K562 (cell line): ENCODE measurements around the gene ZNF546. TPM values are rescaled to one million over a fixed set of nuclear protein-coding genes. Genes with fewer than 3 reads are reported as not detected.

ENCODE experiments used
- ATAC-seq: fragments of 200-7000 bp; cut with Tn5 transposase; 3 replicates; pipeline ENCODE4 v1.9.1; 2020; ENCODE audit warnings: moderate library complexity
- BruUV-seq: library from RNA; stranded (reverse); fragments of 400-500 nt; replicated peaks from 2 replicates; lab custom pipeline; 2021; lab: Mats Ljungman, UMichigan
- CTCF ChIA-PET: fragments of 300-600 bp; formaldehyde crosslinking; extraction: SDS; loops from one replicate; lab custom pipeline; 2021; ENCODE audit warnings: low intra/inter-chr PET ratio; lab: Yijun Ruan, JAX
- POLR2A ChIA-PET: fragments of 300-600, 350-650 bp; sonication (Branson Sonifier 250); formaldehyde crosslinking; extraction: SDS; loops from one replicate; lab custom pipeline; 2021; ENCODE audit warnings: antibody characterized with exemption, inconsistent platforms; lab: Yijun Ruan, JAX
- DNase-seq, 4 experiments: peaks; one replicate each; pipeline versions ENCODE4 v3.0.0 to v3.0.0-alpha.2; 2011 to 2018; ENCODE audit warnings: low spot score in 3 of 4, mixed read lengths in 3 of 4; ENCODE audit errors: extremely low read depth in 1 of 4
- FAIRE-seq: peaks from 2 replicates; lab custom pipeline; 2011; peaks lifted over from hg19 to GRCh38; lab: Jason Lieb, UNC
- H2AFZ ChIP-seq: 2 replicates; pipeline ENCODE4 v1.6.0; 2011; ENCODE audit warnings: low read depth, low read length, control low read depth, inconsistent platforms
- H3K27ac ChIP-seq: fragments of 200-600 bp; 3 replicates; pipeline ENCODE4 v1.8.0; 2011; ENCODE audit warnings: low read depth, mild to moderate bottlenecking, control low read depth, inconsistent platforms, low read length, moderate library complexity, mixed read lengths; ENCODE audit errors: extremely low read depth
- H3K27me3 ChIP-seq, 2 experiments: fragments of 300-600 bp in 1 of 2; 2 replicates in 1 of 2; 3 replicates in 1 of 2; pipeline versions ENCODE4 v1.6.0 to v1.8.0; 2011; ENCODE audit warnings: inconsistent platforms in 2 of 2, low read length in 2 of 2, mild to moderate bottlenecking in 1 of 2, mixed read lengths in 1 of 2, moderate library complexity in 1 of 2; ENCODE audit not compliant: control insufficient read depth in 2 of 2, insufficient read depth in 2 of 2
- H3K36me3 ChIP-seq: fragments of 300-600 bp; 3 replicates; pipeline ENCODE4 v1.8.0; 2011; ENCODE audit warnings: mild to moderate bottlenecking, low read length, inconsistent platforms; ENCODE audit not compliant: control insufficient read depth, insufficient read depth
- H3K4me1 ChIP-seq, 2 experiments: fragments of 200-600 bp in 1 of 2; replicated peaks in 1 of 2; 2 replicates in 1 of 2; 3 replicates in 1 of 2; pipeline versions ENCODE4 v1.5.1 to v1.8.0; 2011; ENCODE audit warnings: inconsistent platforms in 2 of 2, low read length in 2 of 2, mild to moderate bottlenecking in 1 of 2, mixed read lengths in 1 of 2, moderate library complexity in 1 of 2; ENCODE audit not compliant: control insufficient read depth in 2 of 2, insufficient read depth in 2 of 2
- H3K4me2 ChIP-seq: 2 replicates; pipeline ENCODE4 v1.6.1; 2011; ENCODE audit warnings: low read length, control low read depth, inconsistent platforms, mixed read lengths; ENCODE audit not compliant: insufficient read depth
- H3K4me3 ChIP-seq: fragments of 200-600 bp; sonication (generic), shearing (Covaris generic); 2 replicates; pipeline ENCODE4 v1.5.1; 2016; ENCODE audit warnings: control low read depth, inconsistent platforms
- H3K79me2 ChIP-seq: fragments of 200-600 bp; 3 replicates; pipeline ENCODE4 v1.8.0; 2011; ENCODE audit warnings: low read length, inconsistent platforms; ENCODE audit not compliant: control insufficient read depth, insufficient read depth
- H3K9ac ChIP-seq, 2 experiments: 2 replicates each; pipeline versions ENCODE4 v1.6.0 to v1.6.1; 2011; ENCODE audit warnings: low read depth in 2 of 2, low read length in 2 of 2, control low read depth in 1 of 2, inconsistent platforms in 1 of 2, mild to moderate bottlenecking in 1 of 2, mixed read lengths in 1 of 2; ENCODE audit not compliant: insufficient read depth in 1 of 2
- H3K9me1 ChIP-seq: one replicate; pipeline ENCODE4 v1.6.0; 2011; ENCODE audit warnings: inconsistent platforms, mild to moderate bottlenecking, low read length, moderate library complexity; ENCODE audit not compliant: control insufficient read depth, insufficient read depth
- H3K9me3 ChIP-seq: replicated peaks from 2 replicates; pipeline ENCODE4 v1.5.1; 2011; ENCODE audit warnings: low read depth, low read length, inconsistent platforms; ENCODE audit not compliant: control insufficient read depth, insufficient read depth
- H4K20me1 ChIP-seq: replicated peaks from 2 replicates; pipeline ENCODE4 v1.6.1; 2011; ENCODE audit warnings: low read length, inconsistent platforms, mixed read lengths; ENCODE audit not compliant: control insufficient read depth, insufficient read depth
- CEBPZ ChIP-seq: fragments of 150-350 bp; IDR thresholded peaks from 2 replicates; pipeline ENCODE4 v1.6.1; 2014; ENCODE audit warnings: low read depth, mild to moderate bottlenecking, low read length, borderline replicate concordance
- CHD1 ChIP-seq: fragments of 200-600 bp; sonication (generic); IDR thresholded peaks from one replicate; pipeline ENCODE4 v1.6.1; 2012; ENCODE audit warnings: mild to moderate bottlenecking, moderate library complexity, low read length, inconsistent platforms
- DPF2 ChIP-seq: fragments of 450-650 bp; IDR thresholded peaks from 2 replicates; pipeline ENCODE4 v1.6.1; 2016
- FOS ChIP-seq: IDR thresholded peaks from 3 replicates; pipeline ENCODE4 v1.6.1; 2011; ENCODE audit not compliant: insufficient read length; ENCODE audit errors: extremely low read depth
- FOXO4 ChIP-seq: fragments of 450-650 bp; formaldehyde crosslinking; IDR thresholded peaks from 2 replicates; pipeline ENCODE4 v1.4.0; 2020; ENCODE audit warnings: mild to moderate bottlenecking, moderate library complexity
- MTA2 ChIP-seq: fragments of 450-650 bp; IDR thresholded peaks from 2 replicates; pipeline ENCODE4 v1.6.1; 2016; ENCODE audit warnings: low read depth
- PKNOX1 ChIP-seq: fragments of 450-650 bp; IDR thresholded peaks from 2 replicates; pipeline ENCODE4 v1.6.1; 2016
- ZKSCAN3 ChIP-seq: fragments of 250-450 bp; sonication (Bioruptor Pico); IDR thresholded peaks from 2 replicates; pipeline ENCODE4 v1.4.0; 2020
- ZNF175 ChIP-seq: fragments of 200-800 bp; sonication (Bioruptor generic); IDR thresholded peaks from 2 replicates; pipeline ENCODE4 v1.6.1; 2016; ENCODE audit warnings: low read depth, mild to moderate bottlenecking, missing genetic modification characterization, missing compliant biosample characterization
- WGBS: fragments of 100-300 bp; shearing (Covaris generic); methylation state at CpG from one replicate; pipeline ENCODE4 v1.1.6; 2016; ENCODE audit warnings: low coverage, mixed read lengths; ENCODE audit not compliant: insufficient coverage; ENCODE audit errors: missing lambda C conversion rate; 5-methylcytosine and 5-hydroxymethylcytosine counted together
- in situ Hi-C: fragments of 300-500 bp; cut with MboI; formaldehyde crosslinking; loops from 4 replicates; pipeline ENCODE4 v1.15.0; 2018; ENCODE audit warnings: inconsistent platforms, mixed read lengths
- intact Hi-C: fragments of 100-400 bp; cut with micrococcal nuclease; formaldehyde crosslinking; loops from 2 replicates; pipeline ENCODE4 v1.14.2; 2022
- polyA plus RNA-seq, 8 experiments: library from polyadenylated mRNA; depleted of rRNA in 4 of 8; stranded (reverse) in 5 of 8; unstranded in 3 of 8; fragments of >200 nt; fragmentation: Nextera tagmentation in 2 of 8; fragmentation: Illumina TruSeq in 1 of 8; extraction: Ambion mirVana in 2 of 8; extraction: Trizol in 1 of 8; gene quantifications; 2 replicates each; pipeline versions ENCODE4 v1.2.1 to v1.2.3, GENCODE V29; 2011 to 2014; ENCODE audit warnings: inconsistent platforms in 1 of 8, missing spikeins in 1 of 8
- total RNA-seq, 7 experiments: library from RNA; depleted of rRNA in 6 of 7; stranded (reverse); fragments of >200 nt in 6 of 7; fragmentation: Illumina TruSeq in 2 of 7; extraction: Trizol in 2 of 7; gene quantifications; 2 replicates each; pipeline versions ENCODE4 v1.2.1 to v1.2.3, GENCODE V29; 2011 to 2021; ENCODE audit warnings: low replicate concordance in 1 of 7
- TF ChIP-seq, protein P1 (sequence below), 2 experiments: fragments of 450-650 bp; IDR thresholded peaks; 2 replicates each; pipeline ENCODE4 v1.6.1; 2018; ENCODE audit warnings: mild to moderate bottlenecking in 2 of 2, low read depth in 1 of 2; ENCODE audit not compliant: partially characterized antibody in 2 of 2
- TF ChIP-seq, protein P2 (sequence below), 2 experiments: fragments of 450-650 bp in 1 of 2; sonication (generic) in 1 of 2; formaldehyde crosslinking in 1 of 2; IDR thresholded peaks in 1 of 2; conservative IDR thresholded peaks in 1 of 2; 2 replicates each; pipeline versions ENCODE4 v1.6.1 to v1.8.1; 2016 to 2023; ENCODE audit warnings: mild to moderate bottlenecking in 2 of 2, moderate library complexity in 2 of 2, inconsistent platforms in 1 of 2, missing genetic modification reagents in 1 of 2

ZNF546 gene
- total and polyA plus RNA-seq, 9 of the 15 experiments (the other 6 are each of a cell fraction or from before 2014, with no cell fraction given) = 0.73 to 5.1 (median 2.2) TPM

DNA sequence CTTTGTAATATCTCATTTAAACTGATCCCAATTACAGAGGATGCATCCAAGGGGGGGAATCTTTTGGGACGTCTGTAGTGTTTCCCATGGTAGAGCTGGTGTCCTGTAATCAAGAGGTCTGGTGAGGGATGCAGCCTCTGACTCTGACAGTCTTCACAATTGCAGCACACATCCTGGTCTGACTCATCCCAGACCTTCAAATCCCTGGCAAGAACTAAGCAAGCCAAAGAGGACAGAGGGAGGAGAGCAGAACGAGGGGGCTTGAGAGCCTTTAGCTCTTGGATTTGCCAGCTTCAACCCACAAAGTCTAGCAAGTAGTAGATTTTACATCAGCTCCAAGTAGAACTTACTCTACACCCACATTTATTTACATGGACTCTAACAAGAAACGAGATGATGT lies 45.2 kb upstream of the ZNF546 start:
- in situ Hi-C loops = no loop called here
- H3K79me2 ChIP-seq = no peaks in the 10 kb centered on the region
- ChIA-PET POLR2A (interaction anchor here (0.8 to 1.4 kb wide), 3 partner anchors 18 to 116 kb away, joined by 3 to 4 read pairs (median 3); partner anchors contain the start of gene PSMC4), CTCF (no interaction called here)
- H3K27ac ChIP-seq = no peak overlapping the region
- intact Hi-C loops = no loop called here
- ATAC-seq (no peak), DNase-seq (no peak), FAIRE-seq (no peak)
- no peak overlapping the region for H3K4me2 ChIP-seq
- no peak overlapping the region for H3K4me3 ChIP-seq
- no TSS peak for BruUV-seq
- H3K9me1 ChIP-seq = no peaks in the 10 kb centered on the region
- no peaks in the 10 kb centered on the region for H4K20me1 ChIP-seq
- H3K36me3 ChIP-seq = no peaks in the 10 kb centered on the region
- H3K9me3 ChIP-seq = no peaks in the 10 kb centered on the region
- H2AFZ ChIP-seq = no peak overlapping the region
- H3K27me3 ChIP-seq = peaks cover 3% of the 10 kb centered on the region in 2 experiments; a peak in 2 of 5 replicates
- no peak overlapping the region for H3K9ac ChIP-seq
- TF ChIP-seq MTA2 (no peak), ZKSCAN3 (CRISPR knock-in tag) (no peak), DPF2 (no peak), ZNF175 (CRISPR knock-in tag) (no peak), CHD1 (no peak), PKNOX1 (no peak), CEBPZ (no peak), FOS (no peak), FOXO4 (CRISPR knock-in tag) (no peak)
- TF ChIP-seq, protein P1, sequence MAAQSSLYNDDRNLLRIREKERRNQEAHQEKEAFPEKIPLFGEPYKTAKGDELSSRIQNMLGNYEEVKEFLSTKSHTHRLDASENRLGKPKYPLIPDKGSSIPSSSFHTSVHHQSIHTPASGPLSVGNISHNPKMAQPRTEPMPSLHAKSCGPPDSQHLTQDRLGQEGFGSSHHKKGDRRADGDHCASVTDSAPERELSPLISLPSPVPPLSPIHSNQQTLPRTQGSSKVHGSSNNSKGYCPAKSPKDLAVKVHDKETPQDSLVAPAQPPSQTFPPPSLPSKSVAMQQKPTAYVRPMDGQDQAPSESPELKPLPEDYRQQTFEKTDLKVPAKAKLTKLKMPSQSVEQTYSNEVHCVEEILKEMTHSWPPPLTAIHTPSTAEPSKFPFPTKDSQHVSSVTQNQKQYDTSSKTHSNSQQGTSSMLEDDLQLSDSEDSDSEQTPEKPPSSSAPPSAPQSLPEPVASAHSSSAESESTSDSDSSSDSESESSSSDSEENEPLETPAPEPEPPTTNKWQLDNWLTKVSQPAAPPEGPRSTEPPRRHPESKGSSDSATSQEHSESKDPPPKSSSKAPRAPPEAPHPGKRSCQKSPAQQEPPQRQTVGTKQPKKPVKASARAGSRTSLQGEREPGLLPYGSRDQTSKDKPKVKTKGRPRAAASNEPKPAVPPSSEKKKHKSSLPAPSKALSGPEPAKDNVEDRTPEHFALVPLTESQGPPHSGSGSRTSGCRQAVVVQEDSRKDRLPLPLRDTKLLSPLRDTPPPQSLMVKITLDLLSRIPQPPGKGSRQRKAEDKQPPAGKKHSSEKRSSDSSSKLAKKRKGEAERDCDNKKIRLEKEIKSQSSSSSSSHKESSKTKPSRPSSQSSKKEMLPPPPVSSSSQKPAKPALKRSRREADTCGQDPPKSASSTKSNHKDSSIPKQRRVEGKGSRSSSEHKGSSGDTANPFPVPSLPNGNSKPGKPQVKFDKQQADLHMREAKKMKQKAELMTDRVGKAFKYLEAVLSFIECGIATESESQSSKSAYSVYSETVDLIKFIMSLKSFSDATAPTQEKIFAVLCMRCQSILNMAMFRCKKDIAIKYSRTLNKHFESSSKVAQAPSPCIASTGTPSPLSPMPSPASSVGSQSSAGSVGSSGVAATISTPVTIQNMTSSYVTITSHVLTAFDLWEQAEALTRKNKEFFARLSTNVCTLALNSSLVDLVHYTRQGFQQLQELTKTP (IDR thresholded peaks at IDR 0.05; ENCODE audit: low read depth in 1 of 2, partially characterized antibody in 2 of 2) = no peak
- TF ChIP-seq, protein P2, sequence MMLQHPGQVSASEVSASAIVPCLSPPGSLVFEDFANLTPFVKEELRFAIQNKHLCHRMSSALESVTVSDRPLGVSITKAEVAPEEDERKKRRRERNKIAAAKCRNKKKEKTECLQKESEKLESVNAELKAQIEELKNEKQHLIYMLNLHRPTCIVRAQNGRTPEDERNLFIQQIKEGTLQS (IDR thresholded peaks at IDR 0.05) = no peak
- TF ChIP-seq, protein P2 (CRISPR knock-in tag; conservative IDR thresholded peaks at IDR 0.05) = no peak
- H3K4me1 ChIP-seq = no peaks in the 10 kb centered on the region
- WGBS = 0% methylated on average over 3 of the region's 3 CpGs
